GM21619 (cell line): ENCODE data around the gene NDUFS3.

Experiments
- ATAC-seq: cut with Tn5 transposase; IDR thresholded peaks from one replicate; pipeline ENCODE4 v1.9.1; 2021; ENCODE audit not compliant: unreplicated experiment

Gene NDUFS3

GRCh38 chr11:47631473-47631872 is 52.6 kb downstream of the NDUFS3 start:
- no peak for ATAC-seq
